Measurements from ENCODE around the gene VRK2.

DNA sequence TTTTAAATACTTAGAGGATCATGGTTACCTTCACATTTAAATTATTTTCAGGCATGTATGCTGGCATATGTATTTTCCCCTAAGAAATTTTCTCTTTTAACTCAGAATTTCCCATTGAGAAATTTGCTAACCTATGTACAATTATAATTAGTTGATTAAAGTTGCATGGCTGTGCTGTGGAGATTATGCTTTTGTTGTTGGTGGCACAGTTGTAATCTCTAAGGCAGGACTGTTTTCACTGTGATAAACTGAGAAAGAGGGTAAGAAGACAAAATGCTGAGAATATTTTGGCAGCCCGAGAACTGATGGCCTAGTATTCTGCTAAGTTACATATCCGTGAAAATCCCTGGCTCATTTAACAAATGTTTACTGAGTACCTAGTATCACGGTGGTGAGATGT, 1.4 kb downstream of the VRK2 start:
- TF ChIP-seq, protein P1, sequence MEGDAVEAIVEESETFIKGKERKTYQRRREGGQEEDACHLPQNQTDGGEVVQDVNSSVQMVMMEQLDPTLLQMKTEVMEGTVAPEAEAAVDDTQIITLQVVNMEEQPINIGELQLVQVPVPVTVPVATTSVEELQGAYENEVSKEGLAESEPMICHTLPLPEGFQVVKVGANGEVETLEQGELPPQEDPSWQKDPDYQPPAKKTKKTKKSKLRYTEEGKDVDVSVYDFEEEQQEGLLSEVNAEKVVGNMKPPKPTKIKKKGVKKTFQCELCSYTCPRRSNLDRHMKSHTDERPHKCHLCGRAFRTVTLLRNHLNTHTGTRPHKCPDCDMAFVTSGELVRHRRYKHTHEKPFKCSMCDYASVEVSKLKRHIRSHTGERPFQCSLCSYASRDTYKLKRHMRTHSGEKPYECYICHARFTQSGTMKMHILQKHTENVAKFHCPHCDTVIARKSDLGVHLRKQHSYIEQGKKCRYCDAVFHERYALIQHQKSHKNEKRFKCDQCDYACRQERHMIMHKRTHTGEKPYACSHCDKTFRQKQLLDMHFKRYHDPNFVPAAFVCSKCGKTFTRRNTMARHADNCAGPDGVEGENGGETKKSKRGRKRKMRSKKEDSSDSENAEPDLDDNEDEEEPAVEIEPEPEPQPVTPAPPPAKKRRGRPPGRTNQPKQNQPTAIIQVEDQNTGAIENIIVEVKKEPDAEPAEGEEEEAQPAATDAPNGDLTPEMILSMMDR (IDR thresholded peaks at IDR 0.05; ENCODE audit: insufficient read depth, low read length, poor library complexity, severe bottlenecking), result no peak
- TF ChIP-seq EZH2phosphoT487 (conservative IDR thresholded peaks at IDR 0.05; ENCODE audit: low read length), result no peak

Measured in SU-DHL-6 (cell line).